Measurements from ENCODE around the gene ACAP2.
A peak's percentile ranks its signal among the peaks of the same experiment; 100 is the strongest.
"Not testable (repeated sequence)": the region's sequence is repeated elsewhere in the genome, so short reads cannot be mapped to it uniquely, and the experiment has no call there.

ACAP2 gene

GRCh38 chr3:195302431-195302830, 140.4 kb downstream of the ACAP2 start:
- TF ChIP-seq, protein P1, sequence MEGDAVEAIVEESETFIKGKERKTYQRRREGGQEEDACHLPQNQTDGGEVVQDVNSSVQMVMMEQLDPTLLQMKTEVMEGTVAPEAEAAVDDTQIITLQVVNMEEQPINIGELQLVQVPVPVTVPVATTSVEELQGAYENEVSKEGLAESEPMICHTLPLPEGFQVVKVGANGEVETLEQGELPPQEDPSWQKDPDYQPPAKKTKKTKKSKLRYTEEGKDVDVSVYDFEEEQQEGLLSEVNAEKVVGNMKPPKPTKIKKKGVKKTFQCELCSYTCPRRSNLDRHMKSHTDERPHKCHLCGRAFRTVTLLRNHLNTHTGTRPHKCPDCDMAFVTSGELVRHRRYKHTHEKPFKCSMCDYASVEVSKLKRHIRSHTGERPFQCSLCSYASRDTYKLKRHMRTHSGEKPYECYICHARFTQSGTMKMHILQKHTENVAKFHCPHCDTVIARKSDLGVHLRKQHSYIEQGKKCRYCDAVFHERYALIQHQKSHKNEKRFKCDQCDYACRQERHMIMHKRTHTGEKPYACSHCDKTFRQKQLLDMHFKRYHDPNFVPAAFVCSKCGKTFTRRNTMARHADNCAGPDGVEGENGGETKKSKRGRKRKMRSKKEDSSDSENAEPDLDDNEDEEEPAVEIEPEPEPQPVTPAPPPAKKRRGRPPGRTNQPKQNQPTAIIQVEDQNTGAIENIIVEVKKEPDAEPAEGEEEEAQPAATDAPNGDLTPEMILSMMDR (conservative IDR thresholded peaks at IDR 0.05; ENCODE audit: control insufficient read depth, insufficient read depth, low read depth, low read length): no peak
- H3K4me3 ChIP-seq (ENCODE audit: control insufficient read depth, low read depth, low read length): no peak overlapping the region
- no peak for DNase-seq (ENCODE audit: low read depth)

GRCh38 chr3:195297446-195297845, 145.4 kb downstream of the ACAP2 start:
- no peak overlapping the region for H3K4me3 ChIP-seq (ENCODE audit: control insufficient read depth, low read depth, low read length)
- DNase-seq (ENCODE audit: low read depth): no peak
- TF ChIP-seq, protein P1 (conservative IDR thresholded peaks at IDR 0.05; ENCODE audit: control insufficient read depth, insufficient read depth, low read depth, low read length): no peak

DNA sequence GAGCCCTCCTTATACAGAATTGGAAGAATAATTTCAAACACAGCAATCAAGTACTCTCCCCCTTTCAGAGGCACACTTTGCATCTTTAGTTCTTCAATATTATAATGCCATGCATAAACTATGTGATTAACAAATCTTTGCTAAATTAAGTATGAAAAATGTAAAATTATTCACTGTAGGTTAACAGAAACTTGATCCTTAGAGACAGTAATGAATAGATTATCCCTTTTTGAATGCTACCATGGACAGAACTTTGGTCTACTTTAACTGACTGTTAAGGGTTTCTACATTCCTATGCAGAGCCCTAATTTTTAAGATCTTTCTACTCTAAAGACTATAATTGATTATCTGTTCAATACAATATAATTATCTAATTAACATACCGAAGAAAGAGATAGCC, 146.2 kb downstream of the ACAP2 start:
- H3K4me3 ChIP-seq (ENCODE audit: control insufficient read depth, low read depth, low read length): no peak overlapping the region
- DNase-seq (ENCODE audit: low read depth): no peak
- TF ChIP-seq, protein P1 (conservative IDR thresholded peaks at IDR 0.05; ENCODE audit: control insufficient read depth, insufficient read depth, low read depth, low read length): no peak

DNA sequence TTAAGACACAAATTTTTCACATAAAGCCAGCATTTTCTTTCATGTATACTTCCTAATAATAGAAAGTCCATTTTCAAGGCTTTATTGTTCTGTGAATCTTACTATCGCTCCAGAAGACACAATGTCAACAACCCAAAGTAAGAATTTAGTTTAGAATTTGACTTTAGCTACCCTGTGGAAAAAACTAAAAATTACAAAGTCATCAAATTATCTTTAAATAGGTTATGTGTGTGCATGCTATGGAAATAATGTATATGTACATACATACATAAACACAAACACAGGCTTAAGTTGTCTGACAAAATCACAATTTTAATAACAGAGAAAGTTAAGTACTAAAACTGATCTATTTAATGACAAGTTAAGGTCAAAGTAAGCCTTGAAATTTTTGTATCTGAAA, 151.7 kb downstream of the ACAP2 start:
- DNase-seq (ENCODE audit: low read depth): no peak
- TF ChIP-seq, protein P1 (conservative IDR thresholded peaks at IDR 0.05; ENCODE audit: control insufficient read depth, insufficient read depth, low read depth, low read length): no peak
- H3K4me3 ChIP-seq (ENCODE audit: control insufficient read depth, low read depth, low read length): no peak overlapping the region

GRCh38 chr3:195290643-195291042, 152.2 kb downstream of the ACAP2 start:
- H3K4me3 ChIP-seq (ENCODE audit: control insufficient read depth, low read depth, low read length): not testable (repeated sequence)

GRCh38 chr3:195286115-195286872, 156.5 kb downstream of the ACAP2 start:
- DNase-seq (ENCODE audit: low read depth): peak; percentile 62
- TF ChIP-seq, protein P1 (conservative IDR thresholded peaks at IDR 0.05; ENCODE audit: control insufficient read depth, insufficient read depth, low read depth, low read length): no peak

More at GRCh38 chr3:195290643-195291042, 152.2 kb downstream of the ACAP2 start:
- not testable (repeated sequence) for DNase-seq (ENCODE audit: low read depth)

GRCh38 chr3:195285372-195285771, 157.4 kb downstream of the ACAP2 start:
- TF ChIP-seq, protein P1 (conservative IDR thresholded peaks at IDR 0.05; ENCODE audit: control insufficient read depth, insufficient read depth, low read depth, low read length): no peak
- no peak overlapping the region for H3K4me3 ChIP-seq (ENCODE audit: control insufficient read depth, low read depth, low read length)
- no peak for DNase-seq (ENCODE audit: low read depth)

More at GRCh38 chr3:195286115-195286872, 156.5 kb downstream of the ACAP2 start:
- H3K4me3 ChIP-seq (ENCODE audit: control insufficient read depth, low read depth, low read length): no peak overlapping the region

All from fibroblast of mammary gland (primary cell).